T-cell (primary cell): ENCODE measurements around the gene DDX50. TPM values are rescaled to one million over a fixed set of nuclear protein-coding genes. Genes with fewer than 3 reads are reported as not detected.

Experiments
- ATAC-seq, 4 experiments: fragments of 200-7000 bp in 3 of 4; fragments of 150-1000 bp in 1 of 4; cut with Tn5 transposase; replicated peaks in 1 of 4; 1 replicate in 3 of 4; 2 replicates in 1 of 4; pipeline ENCODE4 v1.10.0; 2021; ENCODE audit warnings: moderate library complexity in 3 of 4, mild to moderate bottlenecking in 2 of 4, moderate number of reproducible peaks in 1 of 4
- CTCF ChIA-PET, 2 donors: fragments of 300-600 bp; sonication (Branson Sonifier 250); formaldehyde crosslinking; loops; one replicate each; lab custom pipeline; 2022; ENCODE audit warnings: antibody characterized with exemption in 2 of 2; lab: Charles Lee
- POLR2A ChIA-PET, 2 donors: fragments of 300-600 bp; sonication (Branson Sonifier 250); formaldehyde crosslinking; loops; one replicate each; lab custom pipeline; 2022; ENCODE audit warnings: antibody characterized with exemption in 2 of 2; lab: Charles Lee
- DNase-seq, 35 experiments: peaks; one replicate each; pipeline versions ENCODE4 v3.0.0 to v3.0.0-alpha.2; 2013 to 2023
- H3K27ac ChIP-seq: one replicate; pipeline ENCODE4 v1.5.1; 2013; ENCODE audit warnings: low read length
- H3K27me3 ChIP-seq, 2 experiments: replicated peaks in 1 of 2; 1 replicate in 1 of 2; 2 replicates in 1 of 2; pipeline versions ENCODE4 v1.6.1 to v1.7.0; 2013; ENCODE audit warnings: low read length in 1 of 2, mixed read lengths in 1 of 2; ENCODE audit not compliant: control insufficient read depth in 2 of 2, insufficient read depth in 2 of 2; ENCODE audit errors: extremely low read depth in 1 of 2
- H3K36me3 ChIP-seq, 2 donors: 1 replicate in 1 of 2; 2 replicates in 1 of 2; pipeline versions ENCODE4 v1.6.1 to v1.7.0; 2013; ENCODE audit warnings: low read length in 1 of 2; ENCODE audit not compliant: control insufficient read depth in 2 of 2, insufficient read depth in 1 of 2; ENCODE audit errors: extremely low read depth in 1 of 2
- H3K4me1 ChIP-seq, 2 experiments: 1 replicate in 1 of 2; 2 replicates in 1 of 2; pipeline versions ENCODE4 v1.6.1 to v1.7.0; 2013; ENCODE audit warnings: low read length in 2 of 2, mixed read lengths in 1 of 2; ENCODE audit not compliant: insufficient read depth in 2 of 2, control insufficient read depth in 1 of 2; ENCODE audit errors: extremely low read depth in 1 of 2
- H3K4me3 ChIP-seq, 2 donors: 1 replicate in 1 of 2; 2 replicates in 1 of 2; pipeline versions ENCODE4 v1.5.1 to v1.7.0; 2013; ENCODE audit warnings: mild to moderate bottlenecking in 2 of 2, low read length in 1 of 2, moderate library complexity in 1 of 2; ENCODE audit not compliant: control insufficient read depth in 1 of 2; ENCODE audit errors: extremely low read depth in 1 of 2
- H3K9me3 ChIP-seq: 2 replicates; pipeline ENCODE4 v1.7.0; 2013
- H3K27ac Mint-ChIP-seq, 2 donors: one replicate each; pipeline ENCODE4 v1.8.0; 2020 to 2021; ENCODE audit warnings: mild to moderate bottlenecking in 2 of 2, mixed read lengths in 2 of 2
- H3K27me3 Mint-ChIP-seq, 2 donors: one replicate each; pipeline ENCODE4 v1.8.0; 2021 to 2022; ENCODE audit warnings: mixed read lengths in 2 of 2
- H3K36me3 Mint-ChIP-seq: one replicate; pipeline ENCODE4 v1.8.0; 2021; ENCODE audit warnings: mixed read lengths
- H3K4me1 Mint-ChIP-seq, 3 donors: one replicate each; pipeline ENCODE4 v1.8.0; 2020 to 2022; ENCODE audit warnings: mixed read lengths in 3 of 3, mild to moderate bottlenecking in 1 of 3
- H3K4me3 Mint-ChIP-seq, 3 donors: one replicate each; pipeline ENCODE4 v1.8.0; 2020 to 2022; ENCODE audit warnings: mild to moderate bottlenecking in 3 of 3, mixed read lengths in 3 of 3, moderate library complexity in 3 of 3
- H3K9me3 Mint-ChIP-seq, 3 donors: one replicate each; pipeline ENCODE4 v1.8.0; 2020 to 2022; ENCODE audit warnings: mixed read lengths in 3 of 3
- WGBS: methylation state at CpG from one replicate; pipeline ENCODE4 v1.1.5; 2013; ENCODE audit warnings: missing lambda C conversion rate; ENCODE audit not compliant: insufficient coverage; 5-methylcytosine and 5-hydroxymethylcytosine counted together
- total RNA-seq, 35 experiments: library from RNA in 6 of 35; stranded (reverse) in 6 of 35; fragments of 120-200 nt in 1 of 35; gene quantifications; one replicate each; pipeline versions ENCODE4 v1.2.1 to v1.2.4 and lab custom pipeline; 2013 to 2026

The DDX50 gene
- total RNA-seq, 5 donors from 2014 or later (not counting 1 experiment from before 2014, with no cell fraction given), result 31.0 to 42.3 (median 40.8) TPM

DNA sequence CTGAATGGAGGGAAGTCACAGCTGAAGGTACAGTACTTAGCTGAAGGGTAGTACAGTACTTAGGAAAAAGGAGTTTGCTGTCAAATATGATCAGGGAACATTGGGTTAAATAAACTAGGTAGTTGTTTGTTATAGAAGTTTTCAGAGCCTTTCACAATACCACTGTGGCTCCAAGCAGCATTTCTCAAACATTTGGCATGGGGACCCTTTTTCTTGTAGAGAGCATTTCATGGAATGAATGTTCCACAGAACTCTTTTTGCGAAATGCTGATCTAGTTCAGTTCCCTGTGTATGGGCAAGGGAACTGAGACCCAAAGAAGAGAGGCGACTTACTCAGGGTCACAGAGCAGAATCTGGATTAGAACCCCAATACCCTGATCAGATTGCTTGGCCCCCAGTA, 31.5 kb upstream of the DDX50 start:
- ChIA-PET CTCF (no interaction called here), POLR2A (no interaction called here)
- Mint-ChIP-seq H3K4me1 (peaks cover 4 to 9% (median 5%) of the 10 kb centered on the region in 3 donors), H3K27me3 (no peaks in the 10 kb centered on the region), H3K27ac (no peak overlapping the region), H3K9me3 (peaks cover 0 to 5% (median 4%) of the 10 kb centered on the region in 3 donors), H3K36me3 (no peaks in the 10 kb centered on the region), H3K4me3 (no peak overlapping the region)
- no peaks in the 10 kb centered on the region for H3K36me3 ChIP-seq
- H3K27ac ChIP-seq, result no peak overlapping the region
- H3K9me3 ChIP-seq, result no peaks in the 10 kb centered on the region
- WGBS, result no CpG with 5 or more reads among the region's 2 CpGs
- no peak overlapping the region for H3K4me3 ChIP-seq
- H3K4me1 ChIP-seq, result no peaks in the 10 kb centered on the region
- ATAC-seq (no peak), DNase-seq (no peak)
- no peaks in the 10 kb centered on the region for H3K27me3 ChIP-seq

DNA sequence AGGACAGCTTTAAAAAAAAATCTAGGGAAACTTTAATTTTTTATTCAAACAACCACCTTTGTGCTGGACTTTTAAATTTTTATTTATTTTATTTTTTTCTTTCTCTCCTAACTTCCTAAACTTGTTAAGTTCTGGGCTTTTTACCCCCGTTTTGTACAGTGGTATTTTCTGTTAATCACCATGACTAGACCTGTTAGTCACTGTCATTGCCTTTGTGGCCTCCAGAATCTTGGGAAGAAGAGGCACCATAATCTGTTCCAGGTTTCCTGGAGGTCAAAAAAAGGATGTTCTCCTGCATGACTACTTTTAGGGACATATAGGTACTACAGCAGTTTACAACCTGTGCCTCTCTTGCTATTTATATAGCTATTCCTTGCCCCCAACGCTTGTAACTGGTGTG, 31.1 kb upstream of the DDX50 start:
- POLR2A ChIA-PET, result interaction anchor here in 1 of 2 donors (0.6 kb wide), 1 partner anchor 344 kb away, joined by 4 read pairs; no protein-coding TSS in a partner anchor

DNA sequence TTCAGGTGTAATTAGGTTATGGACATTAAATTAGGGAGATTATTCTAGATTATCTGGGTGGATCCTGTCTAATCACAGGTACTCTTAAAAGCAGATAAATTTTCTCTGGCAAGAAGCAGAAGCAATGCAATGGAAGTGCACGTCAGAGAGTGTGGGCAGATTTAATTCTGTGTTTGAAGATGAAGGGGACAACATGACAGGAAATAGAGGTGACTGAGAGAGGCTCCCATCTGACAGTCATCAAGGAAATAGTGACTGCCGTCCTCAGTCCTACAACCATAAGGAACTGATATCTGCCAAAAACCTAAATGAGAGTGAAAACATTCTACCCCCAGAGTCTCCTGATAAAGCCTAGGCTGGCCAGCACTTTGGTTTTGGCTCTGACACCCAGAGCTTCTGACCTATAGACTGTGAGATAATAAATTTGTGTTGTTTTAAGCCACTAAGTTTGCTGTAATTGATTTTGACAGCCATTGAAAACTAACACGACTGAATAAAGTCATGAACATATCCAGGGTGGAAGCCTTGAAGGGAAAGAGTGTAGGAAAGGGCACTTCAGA, 30.5 kb upstream of the DDX50 start:
- H3K9me3 Mint-ChIP-seq, result peaks cover 0 to 5% (median 4%) of the 10 kb centered on the region in 3 donors
- Histone ChIP-seq H3K9me3 (no peaks in the 10 kb centered on the region), H3K36me3 (no peaks in the 10 kb centered on the region), H3K27me3 (no peaks in the 10 kb centered on the region), H3K4me3 (no peak overlapping the region), H3K4me1 (no peaks in the 10 kb centered on the region), H3K27ac (no peak overlapping the region)
- CTCF ChIA-PET, result no interaction called here
- no peak overlapping the region for H3K27ac Mint-ChIP-seq
- H3K36me3 Mint-ChIP-seq, result no peaks in the 10 kb centered on the region
- DNase-seq (peak in 7 of 35 experiments; percentile 1 to 10 (median 4)), ATAC-seq (peak in 3 of 4 experiments; percentile 37 to 88 (median 49))
- no peaks in the 10 kb centered on the region for H3K27me3 Mint-ChIP-seq
- 100% methylated on average over 1 of the region's 3 CpGs for WGBS
- H3K4me3 Mint-ChIP-seq, result no peak overlapping the region
- POLR2A ChIA-PET, result interaction anchor here in 1 of 2 donors (0.6 kb wide), 1 partner anchor 343 kb away, joined by 4 read pairs; no protein-coding TSS in a partner anchor
- H3K4me1 Mint-ChIP-seq, result peaks cover 4 to 9% (median 5%) of the 10 kb centered on the region in 3 donors

More for the DNA sequence above, 31.1 kb upstream of the DDX50 start:
- H3K36me3 ChIP-seq, result no peaks in the 10 kb centered on the region
- no peaks in the 10 kb centered on the region for H3K36me3 Mint-ChIP-seq
- no peaks in the 10 kb centered on the region for H3K9me3 ChIP-seq
- no peaks in the 10 kb centered on the region for H3K27me3 Mint-ChIP-seq
- no peak overlapping the region for H3K27ac ChIP-seq
- peaks cover 4 to 9% (median 5%) of the 10 kb centered on the region in 3 donors for H3K4me1 Mint-ChIP-seq
- H3K27ac Mint-ChIP-seq, result no peak overlapping the region
- H3K4me3 ChIP-seq, result no peak overlapping the region
- DNase-seq (no peak), ATAC-seq (no peak)
- no peaks in the 10 kb centered on the region for H3K4me1 ChIP-seq
- H3K9me3 Mint-ChIP-seq, result peaks cover 0 to 5% (median 4%) of the 10 kb centered on the region in 3 donors
- CTCF ChIA-PET, result no interaction called here
- 100% methylated on average over 1 of the region's 2 CpGs for WGBS
- H3K27me3 ChIP-seq, result no peaks in the 10 kb centered on the region
- no peak overlapping the region for H3K4me3 Mint-ChIP-seq

DNA sequence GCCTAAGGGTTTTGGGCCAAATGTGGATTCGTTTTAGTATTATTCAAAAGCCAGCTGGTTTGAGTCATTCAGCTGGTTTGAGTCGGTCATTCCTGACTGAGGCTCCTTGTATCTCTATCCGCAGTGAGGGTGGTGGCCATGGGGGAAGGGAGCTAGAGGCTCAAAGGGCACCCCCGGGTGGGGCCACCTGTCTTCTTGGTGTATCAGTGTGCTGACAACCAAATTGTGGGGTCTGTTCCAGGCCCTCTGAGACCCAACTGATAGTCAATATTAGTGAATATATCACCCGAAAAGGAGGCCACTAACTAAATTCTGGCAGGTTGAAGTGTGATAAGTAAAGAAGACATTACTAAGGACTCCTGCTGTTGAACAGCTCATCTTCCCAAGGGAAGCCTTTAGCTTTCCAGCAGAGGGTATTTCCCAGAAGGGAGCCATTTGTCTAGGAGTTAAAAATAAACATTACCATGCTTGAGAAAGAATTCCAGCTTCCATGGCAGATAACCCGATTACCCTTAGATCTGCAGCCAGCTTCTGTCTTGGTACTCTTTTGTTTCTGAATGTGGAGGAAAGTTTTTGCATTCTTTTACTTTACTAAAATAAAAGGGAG, 29.9 kb upstream of the DDX50 start:
- POLR2A ChIA-PET, result interaction anchor here in 1 of 2 donors (0.6 kb wide), 1 partner anchor 1336 kb away, joined by 14 read pairs; no protein-coding TSS in a partner anchor

DNA sequence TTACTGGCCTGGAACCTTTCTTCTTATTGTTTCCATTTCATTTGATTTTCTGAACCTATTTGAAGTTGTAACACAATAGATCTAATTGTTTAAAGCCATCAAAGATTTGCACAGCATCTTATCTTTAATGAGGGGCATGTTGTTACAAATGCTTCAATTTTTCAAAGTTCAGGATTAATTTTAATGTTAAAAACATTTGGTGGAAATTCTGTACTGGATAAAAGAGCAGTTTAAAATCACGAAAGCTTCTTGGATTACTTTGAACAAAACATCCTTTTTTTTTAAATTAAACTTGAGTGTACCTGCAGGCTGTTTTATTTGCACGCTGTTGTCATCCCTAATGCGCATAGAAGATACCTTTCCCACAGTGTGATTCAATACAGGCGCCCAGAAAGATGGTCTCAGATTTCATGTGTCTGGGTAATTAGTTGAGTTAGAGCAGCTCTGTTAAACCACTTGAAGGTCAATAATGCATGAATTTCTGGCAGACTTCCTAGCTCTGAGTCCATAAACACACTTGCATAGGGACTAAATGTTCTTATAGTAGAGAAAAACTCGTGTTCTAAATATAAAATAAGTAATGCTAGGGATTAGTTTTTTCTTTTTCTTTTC, 29.3 kb upstream of the DDX50 start:
- DNase-seq, result no peak
- H3K27me3 ChIP-seq, result no peaks in the 10 kb centered on the region
- Mint-ChIP-seq H3K4me3 (no peak overlapping the region), H3K4me1 (peaks cover 4 to 9% (median 5%) of the 10 kb centered on the region in 3 donors), H3K27me3 (no peaks in the 10 kb centered on the region), H3K36me3 (no peaks in the 10 kb centered on the region), H3K27ac (no peak overlapping the region), H3K9me3 (peaks cover 0 to 5% (median 4%) of the 10 kb centered on the region in 3 donors)
- ChIA-PET CTCF (interaction anchor here (0.6 to 0.7 kb wide), 3 partner anchors 30 to 1781 kb away, joined by 3 to 4 read pairs (median 3); no protein-coding TSS in a partner anchor), POLR2A (interaction anchor here in 1 of 2 donors (0.6 to 0.7 kb wide), 2 partner anchors 30 to 1335 kb away, joined by 3 to 14 read pairs; no protein-coding TSS in a partner anchor)
- H3K4me1 ChIP-seq, result no peaks in the 10 kb centered on the region
- H3K36me3 ChIP-seq, result no peaks in the 10 kb centered on the region
- no peak overlapping the region for H3K4me3 ChIP-seq
- WGBS, result no CpG with 5 or more reads among the region's 5 CpGs
- no peaks in the 10 kb centered on the region for H3K9me3 ChIP-seq
- H3K27ac ChIP-seq, result no peak overlapping the region
- no peak for ATAC-seq

More for the DNA sequence above, 29.9 kb upstream of the DDX50 start:
- no peaks in the 10 kb centered on the region for H3K36me3 Mint-ChIP-seq
- no peak overlapping the region for H3K4me3 Mint-ChIP-seq
- DNase-seq (no peak), ATAC-seq (no peak)
- no peaks in the 10 kb centered on the region for H3K9me3 ChIP-seq
- H3K4me3 ChIP-seq, result no peak overlapping the region
- peaks cover 4 to 9% (median 5%) of the 10 kb centered on the region in 3 donors for H3K4me1 Mint-ChIP-seq
- no peaks in the 10 kb centered on the region for H3K27me3 Mint-ChIP-seq
- no peaks in the 10 kb centered on the region for H3K36me3 ChIP-seq
- CTCF ChIA-PET, result interaction anchor here in 1 of 2 donors (0.6 kb wide), 1 partner anchor 53 kb away, joined by 4 read pairs; no protein-coding TSS in a partner anchor
- WGBS, result 100% methylated on average over 1 of the region's 6 CpGs
- no peak overlapping the region for H3K27ac Mint-ChIP-seq
- no peaks in the 10 kb centered on the region for H3K27me3 ChIP-seq
- peaks cover 0 to 5% (median 4%) of the 10 kb centered on the region in 3 donors for H3K9me3 Mint-ChIP-seq
- no peak overlapping the region for H3K27ac ChIP-seq
- H3K4me1 ChIP-seq, result no peaks in the 10 kb centered on the region
